Adrenal gland (tissue), 5 donors: ENCODE data around the gene KMT2E.

Experiments used
- CTCF ChIP-seq, 6 experiments: fragments of 450-650 bp in 4 of 6; fragments of 200-600 bp in 2 of 6; sonication (generic) in 1 of 6; IDR thresholded peaks; 1 replicate in 5 of 6; 2 replicates in 1 of 6; pipeline versions ENCODE4 v1.5.1 to v1.8.0; 2016 to 2021; ENCODE audit warnings: antibody characterized with exemption in 6 of 6, mild to moderate bottlenecking in 2 of 6, moderate library complexity in 1 of 6
- POLR2A ChIP-seq, 2 donors: fragments of 450-650 bp; IDR thresholded peaks; one replicate each; pipeline ENCODE4 v1.6.1; 2017; ENCODE audit warnings: antibody characterized with exemption in 2 of 2, mild to moderate bottlenecking in 2 of 2, moderate library complexity in 1 of 2
- donor health status: DM: no; HTN: no; CAD: no.

- TF ChIP-seq CTCF (IDR thresholded peaks at IDR 0.05), result no peak
- no peak for TF ChIP-seq POLR2A (IDR thresholded peaks at IDR 0.05)
Measured at GRCh38 chr7:105016068-105016708, 2.2 kb downstream of the KMT2E start.
